Left lung (tissue), 10 donors: ENCODE data around the gene DKK3. TPM values are rescaled to one million over a fixed set of nuclear protein-coding genes. Genes with fewer than 3 reads are reported as not detected.

ENCODE experiments used
- ATAC-seq: fragments of 200-7000 bp; cut with Tn5 transposase; one replicate; pipeline ENCODE4 v1.9.1; 2020; ENCODE audit warnings: moderate library complexity
- DNase-seq, 4 donors: peaks; one replicate each; pipeline ENCODE4 v3.0.0-alpha.2; 2013 to 2020
- H3K27ac ChIP-seq, 2 donors: fragments of 200-600 bp; sonication (generic) in 1 of 2; one replicate each; pipeline versions ENCODE4 v1.5.0 to v1.8.0; 2020 to 2021
- H3K27me3 ChIP-seq, 2 donors: fragments of 200-600 bp; sonication (generic) in 1 of 2; one replicate each; pipeline versions ENCODE4 v1.5.0 to v1.8.0; 2020 to 2021
- H3K36me3 ChIP-seq, 2 donors: fragments of 200-600 bp; sonication (generic) in 1 of 2; one replicate each; pipeline versions ENCODE4 v1.5.0 to v1.8.0; 2020 to 2021
- H3K4me1 ChIP-seq, 2 donors: fragments of 200-600 bp; one replicate each; pipeline ENCODE4 v1.8.0; 2021
- H3K4me3 ChIP-seq, 2 donors: fragments of 200-600 bp; sonication (generic) in 1 of 2; one replicate each; pipeline versions ENCODE4 v1.5.0 to v1.8.0; 2020 to 2021; ENCODE audit warnings: mild to moderate bottlenecking in 1 of 2
- H3K9me3 ChIP-seq, 2 donors: fragments of 200-600 bp; sonication (generic) in 1 of 2; one replicate each; pipeline versions ENCODE4 v1.5.0 to v1.8.0; 2020 to 2021
- CTCF ChIP-seq, 2 donors: fragments of 200-600 bp; sonication (generic) in 1 of 2; IDR thresholded peaks; one replicate each; pipeline versions ENCODE4 v1.5.0 to v1.8.0; 2021; ENCODE audit warnings: antibody characterized with exemption in 2 of 2
- intact Hi-C, 2 donors: fragments of 100-400 bp; cut with DNase I; formaldehyde crosslinking; loops; one replicate each; pipeline versions ENCODE4 v1.11.2 to v1.14.2; 2022
- polyA plus RNA-seq, 6 donors: library from polyadenylated mRNA; unstranded; fragments of 120-200 nt; gene quantifications; one replicate each; pipeline ENCODE4 v1.2.1, GENCODE V29; 2013; ENCODE audit not compliant: insufficient read length in 6 of 6
- total RNA-seq, 2 donors: library from RNA; stranded (reverse); fragmentation: NEBNext Ultra II Directional; extraction: Animal tissue kit (Norgen Biotek cat#: 25700); gene quantifications; one replicate each; pipeline ENCODE4 v1.2.1, GENCODE V29; 2021
- donor health status: DM: no; HTN: yes; CAD: no.
- donor health status: DM: no; HTN: no; CAD: no.

The DKK3 gene
- total and polyA plus RNA-seq, 8 donors = 122 to 198 (median 167) TPM

GRCh38 chr11:11965192-11965591, 43.2 kb downstream of the DKK3 start:
- Histone ChIP-seq H3K9me3 (no peaks in the 10 kb centered on the region), H3K27me3 (peaks cover 0 to 6% of the 10 kb centered on the region in 2 donors), H3K4me3 (no peak overlapping the region), H3K36me3 (no peaks in the 10 kb centered on the region), H3K27ac (no peak overlapping the region), H3K4me1 (peaks cover 0 to 6% of the 10 kb centered on the region in 2 donors)
- no peak for ATAC-seq
- intact Hi-C loops = no loop called here
- TF ChIP-seq CTCF (IDR thresholded peaks at IDR 0.05) = no peak
- no peak for DNase-seq

- DNase-seq (no peak), ATAC-seq (no peak)
- H3K4me3 ChIP-seq = no peak overlapping the region
- H3K4me1 ChIP-seq = peaks cover 0 to 6% of the 10 kb centered on the region in 2 donors
- H3K27ac ChIP-seq = no peak overlapping the region
- intact Hi-C loops = no loop called here
- TF ChIP-seq CTCF (IDR thresholded peaks at IDR 0.05) = no peak
- H3K36me3 ChIP-seq = no peaks in the 10 kb centered on the region
- no peaks in the 10 kb centered on the region for H3K9me3 ChIP-seq
- H3K27me3 ChIP-seq = peaks cover 0 to 6% of the 10 kb centered on the region in 2 donors
Measured at GRCh38 chr11:11964774-11965150, 43.7 kb downstream of the DKK3 start.

- peaks cover 0 to 6% of the 10 kb centered on the region in 2 donors for H3K27me3 ChIP-seq
- no peaks in the 10 kb centered on the region for H3K9me3 ChIP-seq
- intact Hi-C loops = no loop called here
- H3K36me3 ChIP-seq = no peaks in the 10 kb centered on the region
- no peak overlapping the region for H3K4me3 ChIP-seq
- peaks cover 0 to 6% of the 10 kb centered on the region in 2 donors for H3K4me1 ChIP-seq
- TF ChIP-seq CTCF (IDR thresholded peaks at IDR 0.05) = no peak
- H3K27ac ChIP-seq = no peak overlapping the region
- DNase-seq (no peak), ATAC-seq (no peak)
Measured at GRCh38 chr11:11963842-11964773, 44.3 kb downstream of the DKK3 start.

- no peak for ATAC-seq
- TF ChIP-seq CTCF (IDR thresholded peaks at IDR 0.05) = no peak
- peaks cover 0 to 6% of the 10 kb centered on the region in 2 donors for H3K27me3 ChIP-seq
- DNase-seq = no peak
- no peaks in the 10 kb centered on the region for H3K9me3 ChIP-seq
- intact Hi-C loops = no loop called here
- H3K4me3 ChIP-seq = no peak overlapping the region
- peaks cover 0 to 6% of the 10 kb centered on the region in 2 donors for H3K4me1 ChIP-seq
- peaks cover 0 to 5% of the 10 kb centered on the region in 2 donors for H3K36me3 ChIP-seq
- no peak overlapping the region for H3K27ac ChIP-seq
Measured at GRCh38 chr11:11963067-11963466, 45.4 kb downstream of the DKK3 start.

- no peak for DNase-seq
- peak; percentile 70 for ATAC-seq
- Histone ChIP-seq H3K27ac (no peak overlapping the region), H3K4me3 (no peak overlapping the region), H3K9me3 (no peaks in the 10 kb centered on the region), H3K27me3 (peaks cover 0 to 6% of the 10 kb centered on the region in 2 donors), H3K36me3 (peaks cover 0 to 20% of the 10 kb centered on the region in 2 donors), H3K4me1 (peaks cover 0 to 6% of the 10 kb centered on the region in 2 donors)
- no peak for TF ChIP-seq CTCF (IDR thresholded peaks at IDR 0.05)
- intact Hi-C loops = no loop called here
Measured at GRCh38 chr11:11961399-11962028, 46.9 kb downstream of the DKK3 start.
